ENCODE results near the gene NFATC1.

NFATC1 gene

DNA sequence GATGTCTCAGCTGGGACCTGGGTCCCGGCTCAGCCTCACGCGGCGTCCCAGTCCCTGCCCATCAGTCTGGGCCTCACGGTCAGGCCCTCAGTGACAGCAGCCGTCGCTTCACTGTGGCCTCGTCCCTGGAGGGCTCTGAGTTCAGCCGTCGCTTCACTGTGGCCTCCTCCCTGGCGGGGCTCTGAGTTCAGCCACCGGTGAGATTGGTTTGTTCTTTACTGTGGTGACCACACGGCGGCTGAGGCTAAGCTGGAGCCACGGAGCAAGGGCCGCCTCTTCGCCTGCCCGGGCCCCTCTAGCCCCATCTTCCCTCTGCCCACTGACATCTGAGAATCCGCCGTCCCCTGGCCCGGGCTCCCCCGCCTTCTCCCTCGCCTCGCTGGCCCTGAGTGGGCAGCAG is 51.2 kb downstream of the NFATC1 start:
- Histone ChIP-seq H3K27me3 (ENCODE audit: insufficient read depth, low read length) (no peaks in the 10 kb centered on the region), H3K79me2 (ENCODE audit: insufficient read depth, low read length) (peaks cover 5% of the 10 kb centered on the region; the same call in 1 of the 2 replicates), H3K4me3 (ENCODE audit: low read depth, low read length, poor library complexity, severe bottlenecking) (no peak overlapping the region), H3K9ac (ENCODE audit: low read length) (no peak overlapping the region), H2AFZ (ENCODE audit: low read length) (no peak overlapping the region), H3K4me2 (ENCODE audit: low read length) (no peak overlapping the region), H3K27ac (ENCODE audit: low read depth, low read length, poor library complexity, severe bottlenecking) (no peak overlapping the region), H3K9me3 (ENCODE audit: low read length) (no peaks in the 10 kb centered on the region), H3K4me1 (ENCODE audit: insufficient read depth, low read length, severe bottlenecking) (peaks cover 23% of the 10 kb centered on the region), H4K20me1 (ENCODE audit: insufficient read depth, low read length) (no peaks in the 10 kb centered on the region), H3K36me3 (ENCODE audit: insufficient read depth, low read length) (peaks cover 88% of the 10 kb centered on the region), H3K9me2 (ENCODE audit: low read depth, low read length) (no peaks in the 10 kb centered on the region), H3F3A (ENCODE audit: insufficient read depth, low read length) (no peaks in the 10 kb centered on the region)
- TF ChIP-seq EZH2 (IDR thresholded peaks at IDR 0.05; ENCODE audit: borderline replicate concordance, low read length), result no peak
- TF ChIP-seq, protein P1, sequence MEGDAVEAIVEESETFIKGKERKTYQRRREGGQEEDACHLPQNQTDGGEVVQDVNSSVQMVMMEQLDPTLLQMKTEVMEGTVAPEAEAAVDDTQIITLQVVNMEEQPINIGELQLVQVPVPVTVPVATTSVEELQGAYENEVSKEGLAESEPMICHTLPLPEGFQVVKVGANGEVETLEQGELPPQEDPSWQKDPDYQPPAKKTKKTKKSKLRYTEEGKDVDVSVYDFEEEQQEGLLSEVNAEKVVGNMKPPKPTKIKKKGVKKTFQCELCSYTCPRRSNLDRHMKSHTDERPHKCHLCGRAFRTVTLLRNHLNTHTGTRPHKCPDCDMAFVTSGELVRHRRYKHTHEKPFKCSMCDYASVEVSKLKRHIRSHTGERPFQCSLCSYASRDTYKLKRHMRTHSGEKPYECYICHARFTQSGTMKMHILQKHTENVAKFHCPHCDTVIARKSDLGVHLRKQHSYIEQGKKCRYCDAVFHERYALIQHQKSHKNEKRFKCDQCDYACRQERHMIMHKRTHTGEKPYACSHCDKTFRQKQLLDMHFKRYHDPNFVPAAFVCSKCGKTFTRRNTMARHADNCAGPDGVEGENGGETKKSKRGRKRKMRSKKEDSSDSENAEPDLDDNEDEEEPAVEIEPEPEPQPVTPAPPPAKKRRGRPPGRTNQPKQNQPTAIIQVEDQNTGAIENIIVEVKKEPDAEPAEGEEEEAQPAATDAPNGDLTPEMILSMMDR (IDR thresholded peaks at IDR 0.05; ENCODE audit: low read length), result no peak

DNA sequence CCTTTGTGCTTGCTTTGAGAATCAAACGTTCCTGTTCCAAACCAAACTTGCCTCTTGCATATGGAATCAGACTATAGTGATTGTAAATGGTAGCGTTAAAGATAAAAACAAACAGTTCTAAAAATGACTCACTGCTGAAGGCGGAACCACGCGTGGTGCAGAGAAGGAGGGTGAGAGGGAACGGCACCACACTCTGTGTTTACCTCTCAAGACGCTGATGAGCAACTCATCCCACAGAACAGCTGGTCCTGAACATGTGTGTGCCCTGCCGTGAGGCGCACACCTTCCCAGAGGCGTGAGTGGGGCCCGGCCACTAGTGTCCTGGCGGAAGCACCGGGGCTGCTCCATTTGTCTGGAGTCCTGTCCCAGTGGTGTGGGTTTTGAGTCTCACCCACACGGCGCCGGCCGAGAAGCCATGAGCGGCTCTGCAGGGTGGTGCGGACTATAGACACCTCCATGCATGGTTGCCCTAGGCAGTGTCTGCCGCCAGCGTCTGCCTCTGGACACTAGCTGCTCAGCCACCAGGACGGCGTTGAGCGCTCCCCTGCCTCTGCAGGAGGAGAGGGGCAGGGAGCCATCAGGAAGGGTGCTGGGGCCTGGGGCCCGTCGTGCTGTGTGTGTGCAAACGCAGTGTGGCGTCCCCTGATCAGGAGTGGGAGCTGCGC is 52.1 kb downstream of the NFATC1 start:
- TF ChIP-seq, protein P1 (IDR thresholded peaks at IDR 0.05; ENCODE audit: low read length), result no peak
- no peak for TF ChIP-seq EZH2 (IDR thresholded peaks at IDR 0.05; ENCODE audit: borderline replicate concordance, low read length)
- no peak overlapping the region for H3K4me2 ChIP-seq (ENCODE audit: low read length)
- no peaks in the 10 kb centered on the region for H3K9me2 ChIP-seq (ENCODE audit: low read depth, low read length)
- peaks cover 92% of the 10 kb centered on the region; the same call in 1 of the 2 replicates for H3K36me3 ChIP-seq (ENCODE audit: insufficient read depth, low read length)
- H3F3A ChIP-seq (ENCODE audit: insufficient read depth, low read length), result no peaks in the 10 kb centered on the region
- H3K9ac ChIP-seq (ENCODE audit: low read length), result no peak overlapping the region
- peaks cover 5% of the 10 kb centered on the region; the same call in 1 of the 2 replicates for H3K79me2 ChIP-seq (ENCODE audit: insufficient read depth, low read length)
- no peak overlapping the region for H3K27ac ChIP-seq (ENCODE audit: low read depth, low read length, poor library complexity, severe bottlenecking)
- no peak overlapping the region for H2AFZ ChIP-seq (ENCODE audit: low read length)
- peaks cover 22% of the 10 kb centered on the region for H3K4me1 ChIP-seq (ENCODE audit: insufficient read depth, low read length, severe bottlenecking)
- no peaks in the 10 kb centered on the region for H3K9me3 ChIP-seq (ENCODE audit: low read length)
- no peaks in the 10 kb centered on the region for H3K27me3 ChIP-seq (ENCODE audit: insufficient read depth, low read length)
- no peaks in the 10 kb centered on the region for H4K20me1 ChIP-seq (ENCODE audit: insufficient read depth, low read length)
- no peak overlapping the region for H3K4me3 ChIP-seq (ENCODE audit: low read depth, low read length, poor library complexity, severe bottlenecking)

DNA sequence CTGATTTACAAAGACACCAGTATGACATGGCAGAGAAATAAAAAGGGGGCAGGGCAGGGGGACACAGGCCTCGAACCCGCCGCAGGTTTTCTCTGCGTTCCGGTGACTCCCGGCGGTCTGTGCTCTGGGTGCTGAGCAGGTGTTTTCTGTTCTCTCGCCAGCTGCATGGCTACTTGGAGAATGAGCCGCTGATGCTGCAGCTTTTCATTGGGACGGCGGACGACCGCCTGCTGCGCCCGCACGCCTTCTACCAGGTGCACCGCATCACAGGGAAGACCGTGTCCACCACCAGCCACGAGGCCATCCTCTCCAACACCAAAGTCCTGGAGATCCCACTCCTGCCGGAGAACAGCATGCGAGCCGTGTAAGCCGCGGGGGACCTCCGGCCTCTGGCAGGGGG is 52.9 kb downstream of the NFATC1 start:
- Histone ChIP-seq H3K4me3 (ENCODE audit: low read depth, low read length, poor library complexity, severe bottlenecking) (no peak overlapping the region), H3K9me3 (ENCODE audit: low read length) (no peaks in the 10 kb centered on the region), H3F3A (ENCODE audit: insufficient read depth, low read length) (no peaks in the 10 kb centered on the region), H3K9ac (ENCODE audit: low read length) (no peak overlapping the region), H3K79me2 (ENCODE audit: insufficient read depth, low read length) (no peaks in the 10 kb centered on the region), H2AFZ (ENCODE audit: low read length) (no peak overlapping the region), H3K9me2 (ENCODE audit: low read depth, low read length) (no peaks in the 10 kb centered on the region), H3K4me2 (ENCODE audit: low read length) (no peak overlapping the region), H3K27ac (ENCODE audit: low read depth, low read length, poor library complexity, severe bottlenecking) (no peak overlapping the region), H3K36me3 (ENCODE audit: insufficient read depth, low read length) (peaks cover 92% of the 10 kb centered on the region), H4K20me1 (ENCODE audit: insufficient read depth, low read length) (no peaks in the 10 kb centered on the region), H3K27me3 (ENCODE audit: insufficient read depth, low read length) (no peaks in the 10 kb centered on the region), H3K4me1 (ENCODE audit: insufficient read depth, low read length, severe bottlenecking) (peaks cover 22% of the 10 kb centered on the region)
- no peak for TF ChIP-seq EZH2 (IDR thresholded peaks at IDR 0.05; ENCODE audit: borderline replicate concordance, low read length)
- TF ChIP-seq, protein P1 (IDR thresholded peaks at IDR 0.05; ENCODE audit: low read length), result no peak
